Right renal pelvis (tissue), 4 donors: ENCODE measurements around the gene CAB39. TPM values are rescaled to one million over a fixed set of nuclear protein-coding genes. Genes with fewer than 3 reads are reported as not detected.

Experiments
- DNase-seq, 4 donors: peaks; one replicate each; pipeline ENCODE4 v3.0.0-alpha.2; 2013; ENCODE audit warnings: low read depth in 4 of 4, low spot score in 3 of 4, missing footprints in 1 of 4
- polyA plus RNA-seq, 4 donors: library from polyadenylated mRNA; unstranded; fragments of 120-200 nt; gene quantifications; one replicate each; pipeline ENCODE4 v1.2.1, GENCODE V29; 2013; ENCODE audit not compliant: insufficient read length in 4 of 4

The CAB39 gene
- polyA plus RNA-seq, 4 donors = 77.6 to 102 (median 91.2) TPM

DNA sequence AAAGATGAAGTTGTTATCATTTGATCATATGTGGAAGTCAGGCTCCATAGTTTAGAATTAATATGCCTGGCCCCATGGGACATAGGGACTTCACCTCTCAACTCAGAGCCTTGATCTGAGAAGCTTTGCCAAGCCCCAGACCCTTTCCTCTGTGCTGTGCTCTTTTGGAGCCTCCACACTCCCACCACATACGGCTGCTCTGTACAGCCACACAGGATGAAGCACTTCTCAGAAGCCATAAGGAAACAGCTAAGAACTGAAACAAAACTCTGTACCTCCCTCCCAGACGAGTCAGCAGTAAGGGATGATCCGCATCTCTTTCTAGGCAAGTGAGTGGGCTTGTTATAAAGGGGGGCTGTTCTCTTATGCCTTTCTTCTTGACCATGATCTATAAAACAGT lies 66.5 kb downstream of the CAB39 start:
- DNase-seq = no peak

DNA sequence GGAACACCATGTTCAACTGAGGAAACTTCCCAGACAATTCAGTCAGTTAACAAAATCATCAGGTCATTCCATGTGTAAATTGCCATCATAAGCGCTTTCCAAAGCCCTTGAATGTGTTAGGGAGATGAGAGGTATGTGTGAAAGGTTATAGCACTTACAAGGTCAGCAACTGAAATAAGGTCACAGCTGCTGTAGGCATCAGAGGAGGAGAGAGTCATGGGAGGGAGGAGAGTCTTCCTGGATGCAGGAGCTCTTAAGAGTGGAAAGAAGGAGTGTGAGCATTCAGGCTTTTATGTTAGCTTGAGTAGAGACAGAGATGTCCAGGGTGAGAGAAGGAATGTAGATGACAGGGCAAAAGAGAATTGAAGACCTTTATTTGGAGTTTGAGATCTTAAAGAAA lies 67.0 kb downstream of the CAB39 start:
- DNase-seq = no peak

DNA sequence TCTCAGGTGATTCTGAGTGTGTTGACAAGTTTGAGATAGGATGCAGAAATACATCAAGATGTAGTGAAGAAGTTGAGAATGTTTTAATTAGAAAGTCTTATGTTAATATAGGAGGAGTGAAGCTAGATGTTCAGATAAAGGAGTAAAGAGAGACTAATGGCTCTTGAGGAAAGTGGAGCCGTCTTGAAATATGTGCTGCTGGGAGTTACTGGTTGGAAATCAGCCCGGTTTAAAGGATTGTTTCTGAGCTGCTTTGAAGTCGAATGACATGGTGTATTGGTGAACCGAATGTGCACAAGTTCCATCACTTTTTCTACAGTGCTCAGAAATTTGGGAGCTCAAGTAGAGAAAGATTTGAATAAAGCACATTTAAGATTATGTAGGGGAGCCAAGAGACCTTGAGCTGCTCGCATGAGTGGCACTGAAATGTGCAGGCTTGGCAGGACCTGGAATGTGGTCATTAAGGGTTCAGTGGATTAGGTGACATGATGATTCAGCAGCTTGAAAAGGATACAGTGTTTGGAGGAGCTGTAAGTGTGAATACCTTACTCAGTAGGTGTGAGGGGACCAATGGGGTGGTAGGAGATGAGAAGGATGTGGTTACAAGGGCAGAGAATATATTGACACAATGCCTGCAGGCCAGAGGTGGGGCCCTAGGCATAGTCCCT lies 68.6 kb downstream of the CAB39 start:
- DNase-seq = peak; percentile 21 to 63 (median 49)

DNA sequence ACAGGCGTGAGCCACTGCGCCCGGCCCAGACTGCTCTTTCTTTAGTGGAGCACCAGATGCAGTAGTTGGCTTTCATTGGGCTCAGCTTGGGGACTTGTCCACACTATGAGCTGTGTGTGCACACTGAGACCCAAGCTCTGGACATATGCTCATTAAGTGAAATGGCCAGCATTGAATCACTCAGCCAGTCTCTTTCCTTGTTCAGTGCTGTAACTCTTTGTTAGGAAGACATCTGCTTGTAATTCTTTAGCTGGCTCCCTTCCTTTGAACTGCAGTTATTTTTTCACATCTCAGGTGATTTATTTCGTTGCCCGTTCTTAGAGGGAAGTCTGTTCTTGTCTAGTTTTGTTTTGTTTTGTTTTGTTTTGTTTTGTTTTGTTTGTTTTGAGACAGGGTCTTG lies 70.5 kb downstream of the CAB39 start:
- no peak for DNase-seq

DNA sequence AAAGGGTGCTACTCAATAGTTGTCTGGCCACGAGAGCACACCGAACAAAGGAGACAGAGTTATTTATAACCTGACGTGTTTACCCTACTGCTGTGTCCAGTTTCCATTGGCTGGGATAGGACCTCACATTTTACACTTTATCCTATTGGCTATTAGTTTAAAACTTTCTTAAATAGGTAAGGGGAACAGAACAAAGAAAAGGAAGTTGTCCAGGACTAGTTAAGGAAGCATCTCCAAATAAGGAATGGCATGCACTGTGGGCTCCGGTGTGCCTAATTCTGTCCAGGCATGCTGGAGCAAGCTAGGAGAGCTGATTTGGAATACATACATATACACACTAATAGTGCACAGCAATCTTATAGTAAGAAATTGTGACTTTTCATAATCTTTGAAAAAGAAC lies 72.2 kb downstream of the CAB39 start:
- DNase-seq = no peak

- DNase-seq = no peak
Measured at GRCh38 chr2:230785346-230785745, 72.7 kb downstream of the CAB39 start.

GRCh38 chr2:230787101-230787500 lies 74.5 kb downstream of the CAB39 start:
- no peak for DNase-seq

DNA sequence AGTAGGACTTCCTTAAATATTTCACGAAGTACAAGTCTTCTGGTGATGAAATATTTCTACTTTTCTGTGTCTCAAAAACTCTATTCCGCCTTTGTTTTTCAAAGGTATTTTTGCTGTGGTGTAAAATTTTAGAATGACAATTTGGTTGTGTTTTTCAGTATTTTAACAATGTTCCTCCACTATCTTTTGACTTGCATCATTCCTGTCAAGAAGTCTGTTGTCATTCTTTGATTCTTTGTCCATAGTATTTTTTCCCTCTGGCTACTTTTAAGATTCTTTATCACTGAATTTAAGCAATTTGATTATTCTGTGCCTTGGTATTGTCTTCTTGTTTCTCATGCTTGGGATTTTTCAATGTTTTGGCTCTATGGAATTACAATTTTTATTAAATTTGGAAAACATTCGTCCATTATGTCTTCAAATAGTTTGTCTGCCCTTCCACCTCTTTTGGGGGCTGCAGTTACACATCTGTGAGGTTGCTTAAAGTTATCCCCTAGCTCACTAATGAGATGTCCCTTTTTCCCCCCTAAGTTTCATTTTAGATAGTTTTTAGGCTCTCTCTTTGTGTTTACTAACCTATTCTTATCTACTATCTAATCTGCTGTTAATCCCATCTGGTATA lies 76.0 kb downstream of the CAB39 start:
- DNase-seq = no peak

DNA sequence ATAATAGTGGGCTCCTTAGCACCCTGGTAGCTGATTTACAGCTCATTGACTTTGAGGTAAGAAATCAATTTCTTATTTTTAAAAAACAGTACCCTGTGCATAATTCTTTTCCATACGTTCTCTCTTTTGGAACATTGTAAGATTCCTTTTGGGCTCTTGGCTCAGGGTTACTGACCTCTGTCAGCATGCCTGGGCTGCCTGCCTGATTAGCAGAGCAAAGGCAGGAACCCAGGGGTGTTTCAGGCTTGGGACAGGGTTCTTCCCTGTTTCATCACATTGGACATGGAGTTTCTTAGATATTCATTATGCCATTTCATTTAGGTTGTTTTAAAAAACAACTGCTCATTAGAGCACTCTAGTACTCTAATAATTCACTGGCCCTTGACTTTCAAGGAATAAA lies 78.3 kb downstream of the CAB39 start:
- no peak for DNase-seq

- DNase-seq = no peak
Measured at GRCh38 chr2:230793572-230794359, 81.1 kb downstream of the CAB39 start.

GRCh38 chr2:230794497-230794896 lies 81.9 kb downstream of the CAB39 start:
- no peak for DNase-seq

- no peak for DNase-seq
Measured at GRCh38 chr2:230795856-230796255, 83.2 kb downstream of the CAB39 start.

- no peak for DNase-seq
Measured at GRCh38 chr2:230796280-230796862, 83.7 kb downstream of the CAB39 start.

DNA sequence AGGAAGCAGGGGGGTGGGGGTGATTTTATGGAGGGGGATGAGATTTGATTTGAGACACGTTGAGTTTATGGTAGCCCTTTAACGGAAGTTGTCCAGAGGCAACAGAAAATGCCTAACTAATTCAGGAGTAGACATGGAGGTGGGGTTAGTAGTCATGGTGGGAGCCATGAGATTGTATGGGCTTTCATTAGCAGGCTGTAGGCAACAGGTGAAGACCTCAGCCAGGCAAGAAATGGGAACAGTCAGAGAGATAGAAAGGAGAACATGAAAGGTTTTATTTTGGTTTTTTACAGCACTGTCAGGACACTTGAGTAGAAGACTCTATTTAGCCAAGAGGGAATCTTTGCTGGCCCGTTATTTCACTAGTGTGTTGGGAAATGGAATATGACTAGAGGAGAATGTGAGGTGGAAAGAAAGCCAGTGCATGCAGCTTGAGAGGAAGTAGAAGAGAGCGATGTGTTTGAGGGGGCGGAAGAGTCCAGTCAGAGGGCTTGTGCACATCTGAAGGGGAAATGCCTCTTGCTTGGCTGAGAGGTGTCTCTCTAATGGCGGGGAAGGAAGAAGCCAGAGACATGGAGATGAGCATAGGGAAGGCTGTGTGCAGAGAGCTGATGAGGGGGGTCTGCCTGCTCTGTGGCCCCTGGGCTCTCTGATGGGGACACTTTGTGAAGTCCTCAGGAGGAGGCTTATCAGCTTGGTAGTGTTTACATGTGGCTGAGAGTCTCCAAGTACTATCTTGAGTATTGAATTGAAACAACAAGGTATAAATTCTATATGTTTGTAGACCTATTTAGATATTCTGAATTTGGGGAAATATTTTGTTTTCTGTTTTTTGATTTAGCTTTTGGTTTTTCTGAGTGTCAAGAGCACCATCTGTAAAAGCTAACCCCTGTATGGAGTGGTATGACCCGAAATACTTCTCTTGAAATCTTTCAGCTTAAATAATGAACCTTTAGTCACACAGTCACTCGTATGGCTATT lies 85.2 kb downstream of the CAB39 start:
- DNase-seq = no peak

DNA sequence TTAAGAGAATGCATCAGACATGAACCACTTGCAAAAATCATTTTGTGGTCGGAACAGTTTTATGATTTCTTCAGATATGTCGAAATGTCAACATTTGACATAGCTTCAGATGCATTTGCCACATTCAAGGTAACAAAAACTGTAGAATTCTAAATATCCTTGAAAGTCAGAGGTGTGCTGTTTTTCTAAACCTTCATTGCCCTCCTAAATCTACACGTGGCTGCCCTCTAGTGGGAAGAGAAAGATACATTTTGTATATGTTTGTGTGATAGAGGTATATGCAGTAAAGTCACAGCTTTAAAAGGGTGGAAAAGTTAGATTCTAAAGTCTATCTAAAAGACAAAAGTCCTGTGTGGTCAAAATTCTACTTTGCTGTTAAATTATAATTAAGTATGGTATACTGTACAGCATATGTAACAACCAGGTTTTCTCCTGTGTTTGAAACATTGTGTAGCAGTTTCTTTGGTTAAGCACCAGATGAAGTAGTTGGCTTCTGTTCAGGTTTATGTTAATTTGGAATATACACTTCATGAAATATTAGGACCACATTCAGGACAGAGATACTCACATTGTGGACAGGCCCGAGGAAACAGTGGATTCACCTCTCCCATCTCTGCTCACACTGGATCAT lies 86.2 kb downstream of the CAB39 start:
- peak; percentile 30 to 32 (median 32) for DNase-seq

DNA sequence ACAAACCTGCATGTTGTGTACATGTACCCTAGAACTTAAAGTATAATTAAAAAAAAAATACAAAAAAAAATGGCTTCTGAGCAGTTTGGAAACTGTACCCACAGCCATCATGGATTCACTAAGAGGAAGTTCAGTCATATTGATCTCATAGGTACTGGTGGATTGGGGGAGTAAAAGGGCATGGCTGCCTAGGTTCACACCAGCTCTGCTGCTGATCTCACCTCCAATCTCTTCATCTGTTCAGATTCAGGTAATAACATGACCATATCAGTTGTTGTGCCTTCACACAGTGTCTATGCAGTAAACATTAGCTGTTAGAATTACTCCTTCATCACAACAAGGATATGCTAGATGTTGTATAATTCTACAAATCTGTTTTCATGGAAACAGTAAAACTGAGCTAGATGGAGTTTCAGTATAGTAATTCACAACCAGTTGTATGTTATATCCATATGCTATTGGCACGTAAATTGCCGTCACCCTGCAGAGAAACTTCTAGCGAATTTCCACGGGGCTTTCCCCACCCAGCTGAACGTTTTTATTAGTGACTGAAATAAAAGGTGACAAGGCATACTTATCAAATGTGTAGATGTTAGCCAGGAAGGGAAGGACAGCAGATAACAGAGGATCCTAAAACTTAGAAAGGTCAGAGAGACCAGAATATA lies 92.8 kb downstream of the CAB39 start:
- no peak for DNase-seq

DNA sequence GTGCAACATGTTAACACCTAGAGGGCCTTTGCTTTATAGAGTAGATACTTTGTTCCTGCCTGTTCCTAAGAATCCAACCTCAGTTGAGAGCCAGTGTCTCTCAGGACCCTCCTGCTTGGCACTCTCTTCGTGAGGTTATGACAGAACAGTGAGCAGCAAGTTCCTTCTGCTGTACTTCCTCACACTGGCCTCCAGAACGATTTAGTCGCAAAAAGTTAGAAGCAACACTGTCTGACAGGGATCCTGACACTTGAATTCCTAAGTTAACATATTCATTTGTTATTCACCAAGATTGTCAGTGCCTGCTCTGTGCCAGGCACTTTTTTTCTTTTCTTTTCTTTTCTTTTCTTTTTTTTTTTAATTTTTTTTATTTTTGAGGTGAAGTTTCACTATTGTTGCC lies 95.1 kb downstream of the CAB39 start:
- DNase-seq = no peak

DNA sequence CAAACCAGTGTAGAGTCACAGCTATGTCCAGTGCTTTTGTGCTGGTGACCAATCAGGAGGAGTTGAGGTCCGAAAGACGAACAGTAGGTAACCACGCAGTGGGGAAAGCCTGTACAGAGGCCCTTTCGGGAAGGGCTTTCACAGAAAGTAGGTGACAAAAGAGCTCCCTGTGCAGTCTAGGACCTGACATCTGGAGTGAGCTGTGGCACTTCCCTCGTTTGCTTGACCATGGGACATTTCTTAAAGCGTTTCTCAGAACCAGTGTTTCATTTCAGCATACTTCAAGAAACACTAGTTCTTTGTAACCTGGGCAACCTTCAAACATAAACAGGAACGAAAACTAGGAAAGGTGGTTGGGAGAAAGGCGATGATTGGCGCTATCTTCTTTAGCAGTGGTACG lies 96.4 kb downstream of the CAB39 start:
- DNase-seq = no peak

DNA sequence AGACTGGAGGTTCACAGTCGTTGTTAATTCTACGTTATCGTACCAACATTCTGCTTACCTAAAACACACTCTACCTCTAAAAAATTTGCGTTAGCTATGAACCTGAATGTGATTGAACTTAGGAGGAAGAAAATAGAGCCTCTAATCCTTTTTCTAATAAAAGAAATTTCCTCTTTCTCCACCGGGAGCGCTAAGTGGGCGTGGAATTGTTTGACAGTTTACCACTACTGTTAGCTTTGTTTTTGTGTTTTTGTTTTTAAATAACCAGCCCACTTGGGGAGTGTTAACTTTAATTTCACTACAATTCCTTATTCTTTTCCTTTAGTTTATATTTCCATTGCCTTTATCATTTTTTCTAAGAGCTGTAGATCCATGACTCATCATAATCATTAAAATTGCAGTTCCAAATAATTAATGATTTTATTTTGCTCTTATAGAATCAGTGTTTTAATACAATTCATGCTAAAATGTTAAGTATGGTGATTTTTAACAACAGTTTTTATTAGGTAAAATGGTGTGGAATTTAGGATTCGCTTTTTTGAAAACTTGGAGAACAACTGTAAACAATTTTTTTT lies 97.1 kb downstream of the CAB39 start:
- DNase-seq = no peak
